PC-3 (cell line): ENCODE data around the gene FLVCR1.

Experiments
- CTCF ChIP-seq: fragments of 300-600 bp; sonication (generic); conservative IDR thresholded peaks from 2 replicates; pipeline ENCODE4 v1.5.1; 2017; ENCODE audit warnings: antibody characterized with exemption, low read depth, mild to moderate bottlenecking, low read length
- EZH2 ChIP-seq: fragments of 300-600 bp; sonication (generic); IDR thresholded peaks from one replicate; pipeline ENCODE4 v1.6.1; 2017; ENCODE audit warnings: antibody characterized with exemption, mild to moderate bottlenecking, low read length; ENCODE audit not compliant: unreplicated experiment
- EZH2phosphoT487 ChIP-seq: fragments of 300-600 bp; sonication (generic); IDR thresholded peaks from 2 replicates; pipeline ENCODE4 v1.6.1; 2018; ENCODE audit warnings: mild to moderate bottlenecking, antibody characterized with exemption, low read length, borderline replicate concordance

GRCh38 chr1:212915245-212916091 is 57.4 kb downstream of the FLVCR1 start:
- peak; percentile 55 for TF ChIP-seq CTCF
- TF ChIP-seq EZH2, result no peak
- no peak for TF ChIP-seq EZH2phosphoT487
